ENCODE results near the gene ATG101.

ATG101 gene

GRCh38 chr12:52123487-52124186 is 53.9 kb downstream of the ATG101 start:
- no peak for TF ChIP-seq CTCF (IDR thresholded peaks at IDR 0.05; ENCODE audit: unreplicated experiment in 3 of 3)
- Mint-ChIP-seq H3K9me3 (no peaks in the 10 kb centered on the region), H3K4me1 (peaks cover 38% of the 10 kb centered on the region), H3K27me3 (ENCODE audit: low read depth) (peaks cover 32% of the 10 kb centered on the region), H3K36me3 (ENCODE audit: low read depth) (no peaks in the 10 kb centered on the region), H3K4me3 (no peak overlapping the region), H3K27ac (peak overlapping the region in 2 of 3 experiments; percentile 24 to 60)

- Mint-ChIP-seq H3K4me1 (peaks cover 38% of the 10 kb centered on the region), H3K36me3 (ENCODE audit: low read depth) (no peaks in the 10 kb centered on the region), H3K4me3 (no peak overlapping the region), H3K27ac (peak overlapping the region; percentile 56 to 85 (median 68)), H3K27me3 (ENCODE audit: low read depth) (peaks cover 24% of the 10 kb centered on the region), H3K9me3 (no peaks in the 10 kb centered on the region)
- TF ChIP-seq CTCF (IDR thresholded peaks at IDR 0.05; ENCODE audit: unreplicated experiment in 3 of 3), result no peak
Measured at GRCh38 chr12:52125476-52125900, 55.7 kb downstream of the ATG101 start.

DNA sequence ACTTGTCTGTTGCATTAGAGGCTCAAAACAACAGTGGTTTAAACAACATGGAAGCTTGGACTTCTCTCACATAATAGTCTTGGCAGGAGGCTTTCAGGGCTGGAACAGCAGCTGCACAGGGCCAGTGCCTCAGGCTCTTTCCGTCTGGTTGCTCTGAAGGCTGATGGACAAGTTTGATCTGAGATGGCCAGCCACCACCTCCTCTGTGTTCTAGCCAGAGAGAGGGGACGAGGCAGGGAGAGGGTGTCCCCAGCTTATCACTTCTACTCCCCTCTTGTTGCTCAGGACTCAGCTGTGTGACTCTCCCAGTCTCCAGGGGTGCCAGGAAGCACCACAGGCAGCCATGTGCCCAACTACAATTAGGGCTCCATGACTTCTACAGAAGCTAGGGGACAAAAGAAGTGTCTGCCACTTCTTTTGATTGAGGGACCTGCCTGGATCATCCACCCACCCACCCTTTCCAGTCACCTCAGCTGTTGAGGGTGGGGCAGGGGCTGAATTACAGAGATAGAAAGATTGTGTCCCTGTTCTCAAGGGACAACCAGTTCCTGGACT is 56.3 kb downstream of the ATG101 start:
- H3K36me3 Mint-ChIP-seq (ENCODE audit: low read depth), result no peaks in the 10 kb centered on the region
- peaks cover 38% of the 10 kb centered on the region for H3K4me1 Mint-ChIP-seq
- no peak for TF ChIP-seq CTCF (IDR thresholded peaks at IDR 0.05; ENCODE audit: unreplicated experiment in 3 of 3)
- H3K27me3 Mint-ChIP-seq (ENCODE audit: low read depth), result peaks cover 24% of the 10 kb centered on the region
- peak overlapping the region; percentile 56 to 85 (median 68) for H3K27ac Mint-ChIP-seq
- H3K4me3 Mint-ChIP-seq, result no peak overlapping the region
- H3K9me3 Mint-ChIP-seq, result no peaks in the 10 kb centered on the region
